Stimulated activated CD4-positive, alpha-beta T cell treated with anti-CD3 and anti-CD28 coated beads, Interleukin-1b, Interleukin-23, amount 100 ng/mL, for 24 hours (primary cell): Measurements from ENCODE around the gene GRIK4.

ENCODE experiments used
- DNase-seq, 4 experiments: peaks; one replicate each; pipeline ENCODE4 v3.0.0-alpha.2; 2020; ENCODE audit warnings: low read depth in 4 of 4, low spot score in 1 of 4

The GRIK4 gene

DNA sequence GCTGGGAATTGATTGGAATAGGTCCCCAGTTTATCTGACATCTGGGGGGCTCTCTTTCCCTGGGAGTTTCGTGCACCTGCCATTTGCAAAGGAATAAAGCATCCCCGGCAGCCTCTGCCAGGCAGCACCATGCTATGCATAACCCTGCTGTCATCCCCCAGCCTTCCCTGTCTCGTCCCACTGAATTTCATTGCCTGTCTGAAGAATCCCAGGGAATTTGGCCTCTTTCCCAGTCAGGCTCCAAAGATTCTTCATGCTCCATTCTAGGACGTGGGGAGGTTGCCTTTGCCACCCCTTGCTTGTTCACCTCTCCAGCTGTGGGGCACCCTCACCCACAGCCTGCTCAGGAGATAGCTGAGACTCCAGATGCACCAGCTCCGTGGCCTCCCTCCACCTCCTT lies 317.3 kb downstream of the GRIK4 start:
- no peak for DNase-seq

DNA sequence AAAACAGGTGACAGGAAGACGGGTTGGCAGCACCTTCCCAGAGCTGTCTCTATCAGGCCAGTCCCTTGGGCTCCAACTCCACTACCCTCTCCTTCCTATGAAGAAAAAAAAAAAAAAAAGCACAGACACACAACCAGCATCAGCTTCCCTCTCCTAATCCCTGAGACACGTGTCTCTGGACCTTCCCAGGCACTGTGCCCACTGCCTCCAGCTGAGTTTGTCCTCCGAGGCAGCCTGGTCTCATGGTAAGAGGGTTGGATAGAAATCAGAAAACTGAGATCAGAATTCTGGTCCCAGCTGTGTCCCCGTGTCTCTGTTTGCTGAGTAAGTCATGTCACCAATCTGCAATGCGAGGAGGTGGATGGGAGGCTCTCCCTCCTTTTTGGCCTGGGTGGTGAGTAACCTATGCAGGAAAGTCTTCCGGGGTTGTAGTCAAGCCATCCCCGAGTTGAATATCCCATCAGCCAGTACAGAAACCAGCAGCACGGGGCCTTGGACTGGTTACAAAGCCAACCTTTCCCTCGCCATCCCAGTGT lies 318.6 kb downstream of the GRIK4 start:
- DNase-seq = no peak

- no peak for DNase-seq
These were observed 321.1 kb downstream of the GRIK4 start for GRCh38 chr11:120832481-120833238.

GRCh38 chr11:120834686-120835210 lies 323.2 kb downstream of the GRIK4 start:
- DNase-seq = no peak

DNA sequence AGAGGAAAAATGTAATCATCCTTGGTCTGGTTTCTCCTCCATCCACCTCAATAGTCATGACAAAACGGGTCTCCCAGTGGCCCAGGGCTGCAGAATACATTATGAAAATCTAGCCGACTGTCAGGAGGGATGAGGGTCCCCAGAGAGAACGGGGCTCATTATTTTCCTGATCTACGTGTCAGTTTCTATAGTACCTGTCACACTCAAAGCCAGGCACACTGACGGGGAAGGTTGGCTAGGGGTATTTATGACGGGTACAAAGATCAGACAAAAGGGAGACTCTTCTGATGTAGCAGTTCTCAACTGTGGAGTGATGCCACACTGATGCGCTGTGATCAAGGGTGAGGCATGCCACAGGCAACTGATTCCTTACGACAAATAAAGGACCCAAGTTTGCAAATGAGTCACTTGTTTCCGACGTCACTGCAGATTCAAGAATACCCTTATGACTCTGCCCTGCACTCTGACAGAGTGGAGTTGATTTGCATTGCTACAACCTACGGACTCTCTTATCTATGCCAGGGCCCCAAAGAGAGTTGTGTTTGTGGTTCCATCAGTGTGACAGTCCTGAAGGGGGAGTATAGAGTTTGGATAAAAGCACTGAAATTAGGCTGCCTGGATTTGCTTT lies 324.2 kb downstream of the GRIK4 start:
- peak; percentile 0 to 36 (median 3) for DNase-seq

- DNase-seq = no peak
These were observed 326.1 kb downstream of the GRIK4 start for GRCh38 chr11:120837696-120838095.

- DNase-seq = no peak
These were observed 327.7 kb downstream of the GRIK4 start for GRCh38 chr11:120839201-120839600.

GRCh38 chr11:120839846-120840402 lies 328.4 kb downstream of the GRIK4 start:
- no peak for DNase-seq

GRCh38 chr11:120840661-120841060 lies 329.1 kb downstream of the GRIK4 start:
- DNase-seq = no peak

DNA sequence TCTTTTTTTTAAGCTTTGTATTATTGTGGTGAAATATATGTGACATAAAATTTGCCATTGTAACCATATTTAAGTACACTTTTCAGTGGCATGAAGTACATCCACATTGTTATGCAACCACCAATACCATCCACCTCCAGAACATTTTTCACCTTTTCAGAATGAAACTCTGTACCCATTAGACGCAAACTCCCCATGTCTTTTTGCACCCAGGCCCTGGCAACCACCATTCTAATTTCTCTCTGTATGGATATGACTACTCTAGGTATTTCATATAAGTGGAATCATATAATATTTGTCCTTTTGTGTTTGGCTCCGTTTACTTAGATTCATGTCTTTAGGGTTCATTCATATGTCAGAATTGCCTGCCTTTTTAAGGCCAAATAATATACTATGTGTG lies 329.5 kb downstream of the GRIK4 start:
- DNase-seq = no peak

DNA sequence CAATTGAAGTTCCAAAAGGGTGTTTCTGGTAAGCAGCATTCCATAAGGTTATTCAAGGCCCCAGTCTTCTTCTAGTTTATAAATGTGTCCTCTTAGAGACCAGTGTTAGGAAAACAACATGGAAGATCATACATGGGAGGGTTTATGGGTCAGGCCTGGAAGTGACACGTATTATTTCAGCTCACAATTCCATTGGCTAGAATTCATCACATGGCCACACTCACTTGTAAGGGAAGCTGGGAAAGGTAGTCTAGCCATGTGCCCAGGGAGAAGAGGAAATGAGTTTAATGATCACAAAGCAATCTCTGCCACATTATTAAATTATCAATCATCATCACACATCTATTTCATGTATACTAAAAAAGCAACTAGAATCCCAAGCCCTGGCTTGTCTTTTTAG lies 330.6 kb downstream of the GRIK4 start:
- DNase-seq = no peak

DNA sequence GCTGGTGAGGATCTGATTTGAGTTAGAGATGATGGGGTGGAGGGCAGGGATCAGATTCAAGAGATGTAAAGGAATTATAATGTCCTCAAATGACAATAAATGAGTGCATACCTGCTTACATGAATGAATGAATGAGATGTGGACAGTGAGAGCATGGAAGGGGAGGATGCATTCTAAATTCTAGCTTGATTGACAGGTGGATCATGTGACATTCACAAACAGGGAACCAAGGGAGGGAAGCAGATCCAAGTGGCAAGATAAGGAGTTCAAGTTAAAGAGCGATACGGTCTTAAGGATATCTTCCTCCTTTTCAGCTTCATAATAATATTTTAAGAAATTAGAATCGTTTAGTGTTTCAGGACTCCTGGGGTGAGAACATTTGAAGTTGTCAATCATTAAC lies 341.9 kb downstream of the GRIK4 start:
- DNase-seq = no peak

GRCh38 chr11:120854988-120855387 lies 343.4 kb downstream of the GRIK4 start:
- no peak for DNase-seq

- DNase-seq = no peak
These were observed 346.0 kb downstream of the GRIK4 start for GRCh38 chr11:120857508-120857907.

GRCh38 chr11:120858740-120859139 lies 347.2 kb downstream of the GRIK4 start:
- no peak for DNase-seq

DNA sequence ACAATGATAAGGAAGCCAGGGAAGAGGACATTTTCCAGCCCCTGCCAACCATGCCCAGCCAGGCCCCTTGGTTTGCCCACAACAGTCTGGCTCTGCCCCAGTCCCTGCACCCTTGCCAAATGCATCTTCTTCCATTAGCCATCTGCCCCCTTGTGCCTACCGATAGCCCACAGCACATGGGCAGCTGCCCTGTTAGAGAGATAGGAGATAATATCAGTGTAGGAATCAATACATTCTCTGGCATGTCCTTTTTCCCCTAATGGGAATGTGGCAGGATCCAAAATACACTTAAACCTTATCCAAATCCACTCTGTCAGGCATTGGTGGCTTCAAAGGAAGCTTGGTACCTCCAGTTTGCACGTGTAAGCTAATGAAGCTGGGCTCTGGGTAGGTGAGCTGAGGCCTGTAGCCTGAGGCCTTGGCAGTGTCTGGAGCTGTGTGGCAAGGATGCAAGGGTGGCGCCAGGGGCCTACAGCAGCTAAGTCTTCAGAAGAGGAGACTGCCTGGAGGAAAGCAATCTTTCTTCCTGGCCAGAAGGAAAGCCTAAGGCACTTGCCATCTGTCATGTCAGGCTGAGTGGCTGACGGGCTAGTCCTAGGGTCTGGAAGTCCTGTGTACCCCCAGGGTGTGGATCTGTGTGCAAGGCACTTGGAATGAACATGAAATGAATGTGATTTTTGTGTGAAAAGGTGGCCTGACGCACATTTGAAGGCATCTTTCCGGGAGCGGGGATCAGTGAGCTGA lies 348.2 kb downstream of the GRIK4 start:
- DNase-seq = no peak

- no peak for DNase-seq
These were observed 351.8 kb downstream of the GRIK4 start for GRCh38 chr11:120863359-120863758.

GRCh38 chr11:120867024-120867423 lies 355.5 kb downstream of the GRIK4 start:
- DNase-seq = no peak

- DNase-seq = no peak
These were observed 356.0 kb downstream of the GRIK4 start for GRCh38 chr11:120867531-120867930.

- no peak for DNase-seq
These were observed 356.4 kb downstream of the GRIK4 start for GRCh38 chr11:120867988-120868387.

- DNase-seq = no peak
These were observed 357.5 kb downstream of the GRIK4 start for GRCh38 chr11:120869097-120869496.
